ENCODE results near the gene CMIP.

DNA sequence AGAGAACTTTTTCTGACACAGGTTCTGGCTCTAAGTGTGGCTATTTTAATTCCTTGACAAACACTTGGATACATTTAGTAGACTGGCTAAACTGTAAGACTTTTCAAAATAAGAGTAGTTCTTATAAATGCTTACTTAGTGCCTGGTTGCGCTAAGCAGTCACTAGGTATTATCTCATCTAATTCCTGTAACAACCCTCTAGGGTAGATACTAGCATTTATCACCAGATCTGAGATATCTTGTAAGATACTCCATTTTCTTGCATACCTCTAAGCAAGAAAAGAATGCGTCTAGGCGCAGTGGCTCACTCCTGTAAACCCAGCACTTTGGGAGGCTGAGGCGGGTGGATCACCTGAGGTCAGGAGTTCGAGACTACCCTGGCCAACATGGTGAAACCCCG lies 131.2 kb downstream of the CMIP start:
- TF ChIP-seq, protein P1, sequence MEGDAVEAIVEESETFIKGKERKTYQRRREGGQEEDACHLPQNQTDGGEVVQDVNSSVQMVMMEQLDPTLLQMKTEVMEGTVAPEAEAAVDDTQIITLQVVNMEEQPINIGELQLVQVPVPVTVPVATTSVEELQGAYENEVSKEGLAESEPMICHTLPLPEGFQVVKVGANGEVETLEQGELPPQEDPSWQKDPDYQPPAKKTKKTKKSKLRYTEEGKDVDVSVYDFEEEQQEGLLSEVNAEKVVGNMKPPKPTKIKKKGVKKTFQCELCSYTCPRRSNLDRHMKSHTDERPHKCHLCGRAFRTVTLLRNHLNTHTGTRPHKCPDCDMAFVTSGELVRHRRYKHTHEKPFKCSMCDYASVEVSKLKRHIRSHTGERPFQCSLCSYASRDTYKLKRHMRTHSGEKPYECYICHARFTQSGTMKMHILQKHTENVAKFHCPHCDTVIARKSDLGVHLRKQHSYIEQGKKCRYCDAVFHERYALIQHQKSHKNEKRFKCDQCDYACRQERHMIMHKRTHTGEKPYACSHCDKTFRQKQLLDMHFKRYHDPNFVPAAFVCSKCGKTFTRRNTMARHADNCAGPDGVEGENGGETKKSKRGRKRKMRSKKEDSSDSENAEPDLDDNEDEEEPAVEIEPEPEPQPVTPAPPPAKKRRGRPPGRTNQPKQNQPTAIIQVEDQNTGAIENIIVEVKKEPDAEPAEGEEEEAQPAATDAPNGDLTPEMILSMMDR (conservative IDR thresholded peaks at IDR 0.05; ENCODE audit: low read length): no peak
- no peak for TF ChIP-seq EZH2phosphoT487 (IDR thresholded peaks at IDR 0.05; ENCODE audit: borderline replicate concordance)

Measured in Loucy (cell line).